Neural crest cell (in vitro differentiated cells): ENCODE data around the gene ALK. TPM values are rescaled to one million over a fixed set of nuclear protein-coding genes. Genes with fewer than 3 reads are reported as not detected.

Source experiments
- DNase-seq: peaks from one replicate; pipeline ENCODE4 v3.0.0; 2021; ENCODE audit warnings: low read depth, mixed read lengths, low spot score
- H3K27ac Mint-ChIP-seq: one replicate; pipeline ENCODE4 v1.8.0; 2021; ENCODE audit warnings: mild to moderate bottlenecking, mixed read lengths; ENCODE audit not compliant: unreplicated experiment
- H3K27me3 Mint-ChIP-seq: 2 replicates; pipeline ENCODE4 v1.8.0; 2021; ENCODE audit warnings: low read depth, mild to moderate bottlenecking, mixed read lengths
- H3K36me3 Mint-ChIP-seq: 2 replicates; pipeline ENCODE4 v1.8.0; 2021; ENCODE audit warnings: low read depth, mild to moderate bottlenecking, mixed read lengths
- H3K4me1 Mint-ChIP-seq: 2 replicates; pipeline ENCODE4 v1.8.0; 2021; ENCODE audit warnings: mixed read lengths
- H3K4me3 Mint-ChIP-seq: one replicate; pipeline ENCODE4 v1.8.0; 2021; ENCODE audit warnings: mild to moderate bottlenecking, mixed read lengths
- H3K9me3 Mint-ChIP-seq: 2 replicates; pipeline ENCODE4 v1.8.0; 2021; ENCODE audit warnings: mixed read lengths
- total RNA-seq: library from RNA; stranded (reverse); gene quantifications from 2 replicates; pipeline ENCODE4 v1.2.1, GENCODE V29; 2021
- TF ChIP-seq, protein P1 (sequence below): fragments of 200-600 bp; sonication (generic); conservative IDR thresholded peaks from 2 replicates; pipeline ENCODE4 v1.5.0; 2021; ENCODE audit warnings: antibody characterized with exemption, mild to moderate bottlenecking

Gene ALK
- total RNA-seq, 1 donor from 2014 or later, result 2.0 TPM

DNA sequence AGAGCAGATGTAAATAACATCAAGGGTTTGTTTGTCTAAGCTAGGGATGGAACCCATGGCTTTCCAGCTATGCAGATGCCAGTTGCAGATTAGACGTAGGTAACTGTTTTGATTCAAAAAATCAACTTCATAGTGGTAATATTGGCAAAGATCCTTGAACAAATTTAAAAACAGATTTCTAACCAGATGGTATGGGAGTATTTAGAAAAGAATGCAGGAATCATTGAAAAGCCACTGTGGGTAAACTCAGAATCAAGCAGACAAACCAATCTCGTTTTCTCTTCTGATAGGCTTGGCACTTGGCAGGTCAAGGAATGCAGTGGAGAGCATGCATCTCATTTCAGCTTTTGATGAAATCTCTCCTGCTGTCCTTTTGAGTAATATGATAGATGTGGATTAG is 428.7 kb downstream of the ALK start:
- H3K27me3 Mint-ChIP-seq, result no peaks in the 10 kb centered on the region
- no peak overlapping the region for H3K4me3 Mint-ChIP-seq
- DNase-seq, result no peak
- no peaks in the 10 kb centered on the region for H3K36me3 Mint-ChIP-seq
- no peaks in the 10 kb centered on the region for H3K9me3 Mint-ChIP-seq
- peaks cover 28% of the 10 kb centered on the region for H3K4me1 Mint-ChIP-seq
- TF ChIP-seq, protein P1, sequence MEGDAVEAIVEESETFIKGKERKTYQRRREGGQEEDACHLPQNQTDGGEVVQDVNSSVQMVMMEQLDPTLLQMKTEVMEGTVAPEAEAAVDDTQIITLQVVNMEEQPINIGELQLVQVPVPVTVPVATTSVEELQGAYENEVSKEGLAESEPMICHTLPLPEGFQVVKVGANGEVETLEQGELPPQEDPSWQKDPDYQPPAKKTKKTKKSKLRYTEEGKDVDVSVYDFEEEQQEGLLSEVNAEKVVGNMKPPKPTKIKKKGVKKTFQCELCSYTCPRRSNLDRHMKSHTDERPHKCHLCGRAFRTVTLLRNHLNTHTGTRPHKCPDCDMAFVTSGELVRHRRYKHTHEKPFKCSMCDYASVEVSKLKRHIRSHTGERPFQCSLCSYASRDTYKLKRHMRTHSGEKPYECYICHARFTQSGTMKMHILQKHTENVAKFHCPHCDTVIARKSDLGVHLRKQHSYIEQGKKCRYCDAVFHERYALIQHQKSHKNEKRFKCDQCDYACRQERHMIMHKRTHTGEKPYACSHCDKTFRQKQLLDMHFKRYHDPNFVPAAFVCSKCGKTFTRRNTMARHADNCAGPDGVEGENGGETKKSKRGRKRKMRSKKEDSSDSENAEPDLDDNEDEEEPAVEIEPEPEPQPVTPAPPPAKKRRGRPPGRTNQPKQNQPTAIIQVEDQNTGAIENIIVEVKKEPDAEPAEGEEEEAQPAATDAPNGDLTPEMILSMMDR, result no peak
- no peak overlapping the region for H3K27ac Mint-ChIP-seq

DNA sequence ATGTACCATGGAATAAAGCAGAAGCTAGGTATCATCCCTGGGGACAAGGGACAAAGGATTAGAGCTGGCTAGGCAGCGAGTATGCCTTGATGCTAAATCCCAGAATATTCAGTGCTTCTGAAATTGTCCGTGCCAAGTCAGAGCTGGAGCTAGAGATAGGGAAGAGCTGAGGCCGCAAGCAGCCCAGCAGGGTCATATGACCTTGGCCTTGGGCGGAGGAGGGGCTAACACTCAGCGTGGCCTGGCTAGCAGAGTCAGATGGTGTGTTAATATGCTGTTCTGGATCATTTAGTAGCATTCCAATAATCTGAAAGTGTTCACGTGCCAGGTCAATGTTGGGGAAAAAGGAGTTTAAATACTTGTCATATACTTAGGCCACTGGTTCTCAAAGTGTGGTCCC is 431.3 kb downstream of the ALK start:
- peak overlapping the region; percentile 68 for H3K27ac Mint-ChIP-seq
- H3K4me3 Mint-ChIP-seq, result no peak overlapping the region
- no peaks in the 10 kb centered on the region for H3K27me3 Mint-ChIP-seq
- H3K36me3 Mint-ChIP-seq, result peaks cover under 1% of the 10 kb centered on the region
- H3K9me3 Mint-ChIP-seq, result peaks cover under 1% of the 10 kb centered on the region
- DNase-seq, result no peak
- peaks cover 17% of the 10 kb centered on the region for H3K4me1 Mint-ChIP-seq
- TF ChIP-seq, protein P1, result no peak

DNA sequence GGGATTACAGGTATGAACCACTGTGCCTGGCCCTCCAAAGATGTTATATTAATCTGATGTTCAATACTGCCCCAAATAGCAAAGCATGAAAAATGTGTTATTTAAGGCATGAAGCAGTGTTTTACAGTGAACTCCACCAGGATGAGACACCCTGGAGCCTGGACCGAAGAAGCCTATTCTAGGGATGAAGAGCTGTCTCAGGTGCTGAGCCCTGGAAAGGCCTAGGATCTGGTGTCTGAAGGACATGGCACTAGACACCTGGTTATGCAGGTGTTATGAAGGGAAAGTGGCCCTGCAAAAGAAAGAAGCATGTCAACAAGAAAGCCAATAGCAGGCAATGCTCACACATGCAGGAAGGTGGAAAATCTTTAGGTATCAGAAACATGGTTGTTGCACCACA is 431.8 kb downstream of the ALK start:
- Mint-ChIP-seq H3K36me3 (peaks cover 2% of the 10 kb centered on the region), H3K4me3 (no peak overlapping the region), H3K9me3 (peaks cover 3% of the 10 kb centered on the region), H3K4me1 (peaks cover 17% of the 10 kb centered on the region), H3K27ac (no peak overlapping the region), H3K27me3 (no peaks in the 10 kb centered on the region)
- TF ChIP-seq, protein P1, result no peak
- no peak for DNase-seq

DNA sequence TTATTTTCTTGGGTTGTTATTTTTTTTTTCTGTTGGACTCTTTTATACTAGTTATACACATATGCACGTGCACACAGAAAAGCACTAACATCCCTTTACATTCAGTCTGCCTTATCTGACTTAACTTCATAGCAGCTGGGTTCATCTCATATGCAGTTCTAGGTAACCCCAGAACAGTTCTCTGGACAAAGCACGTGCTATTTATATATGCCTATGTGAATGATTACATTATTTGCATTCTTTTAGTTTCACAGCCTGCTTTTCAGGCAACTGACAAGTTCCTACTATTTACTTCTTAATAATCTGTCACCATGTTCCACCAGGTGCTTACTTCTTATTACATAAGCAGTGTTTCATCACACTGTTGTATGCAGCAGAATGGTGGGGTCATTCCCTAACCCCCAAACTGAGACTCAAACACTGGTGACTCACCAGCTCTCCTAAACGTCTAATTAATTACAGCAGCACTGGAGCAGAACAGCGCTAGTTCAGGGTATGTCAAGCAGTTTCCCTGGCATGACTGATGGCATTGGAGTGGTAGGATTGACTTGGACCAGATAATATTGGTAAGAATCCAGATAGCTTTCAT is 433.3 kb downstream of the ALK start:
- Mint-ChIP-seq H3K27me3 (no peaks in the 10 kb centered on the region), H3K4me1 (peaks cover 9% of the 10 kb centered on the region), H3K4me3 (no peak overlapping the region), H3K27ac (no peak overlapping the region), H3K36me3 (peaks cover 2% of the 10 kb centered on the region), H3K9me3 (peaks cover 3% of the 10 kb centered on the region)
- TF ChIP-seq, protein P1, result no peak
- no peak for DNase-seq

DNA sequence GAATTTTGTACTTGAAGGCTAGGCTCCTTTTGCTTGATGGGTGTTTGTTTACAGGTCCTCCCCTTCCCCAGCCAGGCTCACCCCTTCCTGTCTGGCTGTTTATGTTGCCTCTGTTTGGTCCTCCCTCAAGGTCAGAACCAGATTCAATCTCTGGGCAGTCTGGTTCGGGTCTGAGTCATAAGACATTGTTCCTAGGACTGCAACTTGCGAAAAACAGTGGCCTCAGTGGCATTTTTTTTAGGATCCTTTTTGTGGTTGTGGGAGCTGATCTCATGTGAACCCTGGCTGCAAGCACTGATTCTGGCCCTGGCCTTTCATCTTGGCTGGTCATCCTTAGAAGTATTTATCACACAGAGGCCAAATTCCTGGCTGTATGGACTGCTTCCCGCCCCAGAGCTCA is 435.8 kb downstream of the ALK start:
- H3K4me3 Mint-ChIP-seq, result no peak overlapping the region
- H3K36me3 Mint-ChIP-seq, result peaks cover 6% of the 10 kb centered on the region
- DNase-seq, result no peak
- TF ChIP-seq, protein P1, result no peak
- peaks cover 25% of the 10 kb centered on the region for H3K4me1 Mint-ChIP-seq
- peaks cover 6% of the 10 kb centered on the region for H3K9me3 Mint-ChIP-seq
- no peaks in the 10 kb centered on the region for H3K27me3 Mint-ChIP-seq
- H3K27ac Mint-ChIP-seq, result no peak overlapping the region
